Brain microvascular endothelial cell (primary cell): ENCODE measurements around the gene IL17RE.

ENCODE experiments used
- DNase-seq: peaks from one replicate; pipeline ENCODE4 v3.0.0-alpha.2; 2020
- H3K27ac ChIP-seq: fragments of 250-450 bp; sonication (Bioruptor Pico); 2 replicates; pipeline ENCODE4 v1.5.1; 2020; ENCODE audit warnings: mild to moderate bottlenecking, moderate library complexity
- H3K27me3 ChIP-seq: fragments of 250-450 bp; sonication (Bioruptor Pico); replicated peaks from 2 replicates; pipeline ENCODE4 v1.5.1; 2020; ENCODE audit warnings: mild to moderate bottlenecking
- H3K36me3 ChIP-seq: fragments of 250-450 bp; sonication (Bioruptor Pico); replicated peaks from 2 replicates; pipeline ENCODE4 v1.5.1; 2020; ENCODE audit warnings: mild to moderate bottlenecking
- H3K4me3 ChIP-seq: 2 replicates; pipeline ENCODE4 v1.5.1; 2011; ENCODE audit warnings: low read depth, mild to moderate bottlenecking, control low read depth, low read length, moderate library complexity
- CTCF ChIP-seq: IDR thresholded peaks from 2 replicates; pipeline ENCODE4 v1.5.1; 2011; ENCODE audit warnings: low read depth, mild to moderate bottlenecking, moderate library complexity, low read length, control low read depth, inconsistent platforms; ENCODE audit errors: missing control alignments
- in situ Hi-C: cut with HindIII; loops from 2 replicates; pipeline ENCODE4 v1.10.0; 2017; ENCODE audit warnings: low sequenced_read_pairs, low pct_ligation_motif_present

The IL17RE gene

GRCh38 chr3:9951126-9951525, 48.5 kb downstream of the IL17RE start:
- no peak overlapping the region for H3K4me3 ChIP-seq
- no peak for DNase-seq
- in situ Hi-C loops, result no loop called here
- TF ChIP-seq CTCF, result no peak
- H3K27me3 ChIP-seq, result no peaks in the 10 kb centered on the region
- H3K27ac ChIP-seq, result no peak overlapping the region
- no peaks in the 10 kb centered on the region for H3K36me3 ChIP-seq

- Histone ChIP-seq H3K27me3 (no peaks in the 10 kb centered on the region), H3K4me3 (peak overlapping the region; percentile 60), H3K27ac (no peak overlapping the region), H3K36me3 (no peaks in the 10 kb centered on the region)
- in situ Hi-C loops, result no loop called here
- TF ChIP-seq CTCF, result no peak
- DNase-seq, result no peak
Observed at GRCh38 chr3:9951598-9951961, 48.9 kb downstream of the IL17RE start.

- Histone ChIP-seq H3K36me3 (no peaks in the 10 kb centered on the region), H3K27me3 (no peaks in the 10 kb centered on the region), H3K4me3 (peak within 1 kb of the TSS; percentile 60), H3K27ac (no peak within 1 kb of the TSS)
- in situ Hi-C loops, result no loop called here
- DNase-seq, result peak; percentile 29
- no peak for TF ChIP-seq CTCF
Observed at GRCh38 chr3:9951962-9952805, 49.5 kb downstream of the IL17RE start, which contains the start of gene PRRT3. Gene PRRT3, minus strand, starts transcription at chr3:9952408. Its CDS starts 2,293 bp downstream, at chr3:9950115.

- TF ChIP-seq CTCF, result no peak
- H3K27ac ChIP-seq, result no peak overlapping the region
- no peak for DNase-seq
- in situ Hi-C loops, result no loop called here
- H3K36me3 ChIP-seq, result no peaks in the 10 kb centered on the region
- H3K4me3 ChIP-seq, result no peak overlapping the region
- H3K27me3 ChIP-seq, result no peaks in the 10 kb centered on the region
Observed at GRCh38 chr3:9955067-9955502, 52.4 kb downstream of the IL17RE start.

- DNase-seq, result no peak
- no peak overlapping the region for H3K4me3 ChIP-seq
- no peak overlapping the region for H3K27ac ChIP-seq
- H3K27me3 ChIP-seq, result no peaks in the 10 kb centered on the region
- H3K36me3 ChIP-seq, result no peaks in the 10 kb centered on the region
- in situ Hi-C loops, result no loop called here
- no peak for TF ChIP-seq CTCF
Observed at GRCh38 chr3:9955611-9956352, 53.1 kb downstream of the IL17RE start.
